NCI-H1417 treated with DMSO at 0.1 percent for 48 hours (cell line): ENCODE data around the gene LAMC3.

Experiments
- DNase-seq: peaks from one replicate; lab custom pipeline; 2025; lab: John Stamatoyannopoulos, UW

LAMC3 gene

GRCh38 chr9:131008909-131009618 lies at the start of gene LAMC3:
TSS of gene LAMC3 (plus strand) at chr9:131009174. CDS start at chr9:131009215, 41 bp downstream.
- no peak for DNase-seq

- no peak for DNase-seq
Measured at GRCh38 chr9:130959809-130960334, 49.1 kb upstream of the LAMC3 start.

- DNase-seq = no peak
Measured at GRCh38 chr9:130960522-130961378, 48.2 kb upstream of the LAMC3 start.

- no peak for DNase-seq
Measured at GRCh38 chr9:130961511-130962300, 47.3 kb upstream of the LAMC3 start.

GRCh38 chr9:130962418-130963316 lies 46.3 kb upstream of the LAMC3 start:
- no peak for DNase-seq

- no peak for DNase-seq
Measured at GRCh38 chr9:130963337-130963908, 45.6 kb upstream of the LAMC3 start.

GRCh38 chr9:130963916-130964315 lies 45.1 kb upstream of the LAMC3 start:
- no peak for DNase-seq

GRCh38 chr9:130965680-130966079 lies 43.3 kb upstream of the LAMC3 start:
- no peak for DNase-seq

- no peak for DNase-seq
Measured at GRCh38 chr9:130970052-130970451, 38.9 kb upstream of the LAMC3 start.

- no peak for DNase-seq
Measured at GRCh38 chr9:130970855-130971254, 38.1 kb upstream of the LAMC3 start.

- no peak for DNase-seq
Measured at GRCh38 chr9:130971294-130971849, 37.6 kb upstream of the LAMC3 start.

- DNase-seq = no peak
Measured at GRCh38 chr9:130972277-130972956, 36.6 kb upstream of the LAMC3 start.

- DNase-seq = no peak
Measured at GRCh38 chr9:130972957-130973685, 35.9 kb upstream of the LAMC3 start.

GRCh38 chr9:130973686-130974281 lies 35.2 kb upstream of the LAMC3 start:
- DNase-seq = no peak

- DNase-seq = no peak
Measured at GRCh38 chr9:130974697-130975096, 34.3 kb upstream of the LAMC3 start.

- no peak for DNase-seq
Measured at GRCh38 chr9:130975156-130975555, 33.8 kb upstream of the LAMC3 start.

GRCh38 chr9:130975932-130976841 lies 32.8 kb upstream of the LAMC3 start:
- DNase-seq = no peak

- no peak for DNase-seq
Measured at GRCh38 chr9:130977811-130978221, 31.2 kb upstream of the LAMC3 start.
